ENCODE measurements around the gene ZC3H7A. TPM values are rescaled to one million over a fixed set of nuclear protein-coding genes. Genes with fewer than 3 reads are reported as not detected.

Gene ZC3H7A
- total RNA-seq, 1 experiment from 2014 or later: 42.0 TPM

- H3K9me3 Mint-ChIP-seq (ENCODE audit: unreplicated experiment): no peaks in the 10 kb centered on the region
- TF ChIP-seq CTCF (IDR thresholded peaks at IDR 0.05; ENCODE audit: insufficient read depth in 1 of 2, low read depth in 1 of 2, low read length in 1 of 2, severe bottlenecking in 1 of 2, unreplicated experiment in 1 of 2): no peak
- 0 out of 2 replicates have a peak, but pooled peaks cover 2% of the 10 kb centered on the region for H3K36me3 ChIP-seq (ENCODE audit: control insufficient read depth, insufficient read depth, low read length)
- no peak for DNase-seq
- H3K4me1 ChIP-seq: peaks cover 4% of the 10 kb centered on the region; the same call in 1 of the 2 replicates
- no TSS peak for BruUV-seq (replicated peaks)
- H3K4me1 Mint-ChIP-seq (ENCODE audit: low read depth, unreplicated experiment): no peaks in the 10 kb centered on the region
- no peaks in the 10 kb centered on the region for H3K9me3 ChIP-seq
- H3K27me3 Mint-ChIP-seq (ENCODE audit: insufficient read depth, unreplicated experiment): no peaks in the 10 kb centered on the region
- H3K4me3 ChIP-seq (ENCODE audit: low read depth, low read length): no peak overlapping the region
- no peak overlapping the region for H3K4me3 Mint-ChIP-seq (ENCODE audit: unreplicated experiment)
- peaks cover 51% of the 10 kb centered on the region for H3K36me3 Mint-ChIP-seq (ENCODE audit: insufficient read depth, unreplicated experiment)
- intact Hi-C loops (cut with micrococcal nuclease; ENCODE audit: unreplicated experiment): no loop called here
- CTCF ChIA-PET: no interaction called here
- POLR2A ChIA-PET: no interaction called here
- no peak overlapping the region for H3K27ac Mint-ChIP-seq (ENCODE audit: unreplicated experiment)
- no peaks in the 10 kb centered on the region for H3K27me3 ChIP-seq (replicated peaks; ENCODE audit: control insufficient read depth, insufficient read depth, low read length)
Measured at GRCh38 chr16:11835891-11836649, 39.0 kb upstream of the ZC3H7A start.

GRCh38 chr16:11835309-11835708 lies 38.3 kb upstream of the ZC3H7A start:
- Mint-ChIP-seq H3K4me1 (ENCODE audit: low read depth, unreplicated experiment) (no peaks in the 10 kb centered on the region), H3K27me3 (ENCODE audit: insufficient read depth, unreplicated experiment) (no peaks in the 10 kb centered on the region), H3K27ac (ENCODE audit: unreplicated experiment) (no peak overlapping the region), H3K9me3 (ENCODE audit: unreplicated experiment) (no peaks in the 10 kb centered on the region), H3K36me3 (ENCODE audit: insufficient read depth, unreplicated experiment) (peaks cover 45% of the 10 kb centered on the region), H3K4me3 (ENCODE audit: unreplicated experiment) (no peak overlapping the region)
- Histone ChIP-seq H3K4me1 (peaks cover 4% of the 10 kb centered on the region; the same call in 1 of the 2 replicates), H3K27me3 (replicated peaks; ENCODE audit: control insufficient read depth, insufficient read depth, low read length) (no peaks in the 10 kb centered on the region), H3K9me3 (no peaks in the 10 kb centered on the region), H3K36me3 (ENCODE audit: control insufficient read depth, insufficient read depth, low read length) (no peaks in the 10 kb centered on the region), H3K4me3 (ENCODE audit: low read depth, low read length) (no peak overlapping the region)
- ChIA-PET CTCF (no interaction called here), POLR2A (interaction anchor here (1.2 kb wide), 1 partner anchor 37 kb away, joined by 3 read pairs; no protein-coding TSS in a partner anchor)
- DNase-seq: no peak
- intact Hi-C loops (cut with micrococcal nuclease; ENCODE audit: unreplicated experiment): no loop called here
- no TSS peak for BruUV-seq (replicated peaks)
- TF ChIP-seq CTCF (IDR thresholded peaks at IDR 0.05; ENCODE audit: insufficient read depth in 1 of 2, low read depth in 1 of 2, low read length in 1 of 2, severe bottlenecking in 1 of 2, unreplicated experiment in 1 of 2): no peak

- Mint-ChIP-seq H3K27me3 (ENCODE audit: insufficient read depth, unreplicated experiment) (no peaks in the 10 kb centered on the region), H3K9me3 (ENCODE audit: unreplicated experiment) (no peaks in the 10 kb centered on the region), H3K4me1 (ENCODE audit: low read depth, unreplicated experiment) (no peaks in the 10 kb centered on the region), H3K27ac (ENCODE audit: unreplicated experiment) (no peak overlapping the region), H3K36me3 (ENCODE audit: insufficient read depth, unreplicated experiment) (peaks cover 33% of the 10 kb centered on the region), H3K4me3 (ENCODE audit: unreplicated experiment) (no peak overlapping the region)
- CTCF ChIA-PET: no interaction called here
- Histone ChIP-seq H3K9me3 (no peaks in the 10 kb centered on the region), H3K36me3 (ENCODE audit: control insufficient read depth, insufficient read depth, low read length) (no peaks in the 10 kb centered on the region), H3K4me3 (ENCODE audit: low read depth, low read length) (no peak overlapping the region), H3K4me1 (peaks cover 4% of the 10 kb centered on the region; the same call in 1 of the 2 replicates), H3K27me3 (replicated peaks; ENCODE audit: control insufficient read depth, insufficient read depth, low read length) (no peaks in the 10 kb centered on the region)
- no peak for DNase-seq
- TF ChIP-seq CTCF (IDR thresholded peaks at IDR 0.05; ENCODE audit: insufficient read depth in 1 of 2, low read depth in 1 of 2, low read length in 1 of 2, severe bottlenecking in 1 of 2, unreplicated experiment in 1 of 2): no peak
- POLR2A ChIA-PET: interaction anchor here (1.2 kb wide), 1 partner anchor 36 kb away, joined by 3 read pairs; no protein-coding TSS in a partner anchor
- intact Hi-C loops (cut with micrococcal nuclease; ENCODE audit: unreplicated experiment): no loop called here
- BruUV-seq (replicated peaks): no TSS peak
Measured at GRCh38 chr16:11833951-11834695, 37.1 kb upstream of the ZC3H7A start.

All from Caco-2 (cell line).